MM.1S (cell line): ENCODE data around the gene GJD4.

Experiments used
- EZH2 ChIP-seq: fragments of 300-600 bp; sonication (generic); optimal IDR thresholded peaks from 2 replicates; pipeline ENCODE3; 2017; ENCODE audit warnings: low read depth, mild to moderate bottlenecking, antibody characterized with exemption, low read length, mixed read lengths
- TF ChIP-seq, protein P1 (sequence below): fragments of 300-600 bp; sonication (generic); IDR thresholded peaks from 2 replicates; pipeline ENCODE4 v1.5.1; 2016; ENCODE audit warnings: antibody characterized with exemption, low read length, mixed read lengths

DNA sequence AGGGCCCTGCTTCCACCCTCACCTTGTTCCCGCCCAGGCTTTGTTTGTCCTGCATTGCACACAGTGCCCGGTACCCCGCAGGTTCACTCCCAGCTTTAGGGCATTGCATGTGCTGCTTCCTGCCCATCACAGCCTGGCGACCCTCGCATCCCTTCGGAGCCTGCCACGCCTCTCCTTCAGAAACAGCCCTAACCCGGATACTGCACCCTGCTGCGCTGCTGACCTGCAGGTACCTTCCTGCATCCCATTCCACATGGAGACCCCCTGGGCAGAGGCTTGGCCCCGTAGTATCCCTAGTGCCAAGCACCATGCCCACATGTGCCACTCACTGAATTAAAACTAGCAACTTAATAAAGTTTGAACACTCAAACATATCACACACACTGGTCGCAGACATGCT is 19.8 kb upstream of the GJD4 start:
- TF ChIP-seq, protein P1, sequence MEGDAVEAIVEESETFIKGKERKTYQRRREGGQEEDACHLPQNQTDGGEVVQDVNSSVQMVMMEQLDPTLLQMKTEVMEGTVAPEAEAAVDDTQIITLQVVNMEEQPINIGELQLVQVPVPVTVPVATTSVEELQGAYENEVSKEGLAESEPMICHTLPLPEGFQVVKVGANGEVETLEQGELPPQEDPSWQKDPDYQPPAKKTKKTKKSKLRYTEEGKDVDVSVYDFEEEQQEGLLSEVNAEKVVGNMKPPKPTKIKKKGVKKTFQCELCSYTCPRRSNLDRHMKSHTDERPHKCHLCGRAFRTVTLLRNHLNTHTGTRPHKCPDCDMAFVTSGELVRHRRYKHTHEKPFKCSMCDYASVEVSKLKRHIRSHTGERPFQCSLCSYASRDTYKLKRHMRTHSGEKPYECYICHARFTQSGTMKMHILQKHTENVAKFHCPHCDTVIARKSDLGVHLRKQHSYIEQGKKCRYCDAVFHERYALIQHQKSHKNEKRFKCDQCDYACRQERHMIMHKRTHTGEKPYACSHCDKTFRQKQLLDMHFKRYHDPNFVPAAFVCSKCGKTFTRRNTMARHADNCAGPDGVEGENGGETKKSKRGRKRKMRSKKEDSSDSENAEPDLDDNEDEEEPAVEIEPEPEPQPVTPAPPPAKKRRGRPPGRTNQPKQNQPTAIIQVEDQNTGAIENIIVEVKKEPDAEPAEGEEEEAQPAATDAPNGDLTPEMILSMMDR, result no peak
- no peak for TF ChIP-seq EZH2
